ENCODE measurements around the gene ARPC5. TPM values are rescaled to one million over a fixed set of nuclear protein-coding genes. Genes with fewer than 3 reads are reported as not detected.

ARPC5 gene
- total and polyA plus RNA-seq, 9 of the 15 experiments (the other 6 are each of a cell fraction or from before 2014, with no cell fraction given) = 71.8 to 150 (median 91.6) TPM

GRCh38 chr1:183651612-183652011 is 16.0 kb upstream of the ARPC5 start:
- no peak overlapping the region for H2AFZ ChIP-seq (ENCODE audit: low read depth, low read length)
- POLR2A ChIA-PET = no interaction called here
- BruUV-seq (replicated peaks) = no TSS peak
- intact Hi-C loops (cut with micrococcal nuclease) (no loop called here), in situ Hi-C loops (cut with MboI) (loop anchor here (10.0 kb wide), 1 partner anchor 253 kb away; no protein-coding TSS in a partner anchor)
- 0% methylated on average over 5 of the region's 5 CpGs for WGBS (ENCODE audit: insufficient coverage, low coverage, missing lambda C conversion rate)
- H3K9ac ChIP-seq (ENCODE audit: insufficient read depth in 1 of 2, low read depth in 2 of 2, low read length in 2 of 2) = no peak overlapping the region
- DNase-seq (ENCODE audit: extremely low read depth in 1 of 4, low spot score in 3 of 4) (no peak), ATAC-seq (no peak), FAIRE-seq (no peak)
- H3K27ac ChIP-seq (ENCODE audit: extremely low read depth, low read depth, low read length) = no peak overlapping the region
- H3K4me3 ChIP-seq = no peak overlapping the region
- H3K4me2 ChIP-seq (ENCODE audit: insufficient read depth, low read length) = no peak overlapping the region
- no peaks in the 10 kb centered on the region for H3K36me3 ChIP-seq (ENCODE audit: control insufficient read depth, insufficient read depth, low read length)
- H3K9me1 ChIP-seq (ENCODE audit: control insufficient read depth, insufficient read depth, low read length) = no peaks in the 10 kb centered on the region
- peaks cover 2 to 22% of the 10 kb centered on the region in 2 experiments; a peak in 4 of 5 replicates for H3K27me3 ChIP-seq (ENCODE audit: control insufficient read depth in 2 of 2, insufficient read depth in 2 of 2, low read length in 2 of 2)
- H3K9me3 ChIP-seq (replicated peaks; ENCODE audit: control insufficient read depth, insufficient read depth, low read depth, low read length) = no peaks in the 10 kb centered on the region
- no peaks in the 10 kb centered on the region for H3K4me1 ChIP-seq (replicated peaks in 1 of 2; ENCODE audit: control insufficient read depth in 2 of 2, insufficient read depth in 2 of 2, low read length in 2 of 2)
- H3K79me2 ChIP-seq (ENCODE audit: control insufficient read depth, insufficient read depth, low read length) = no peaks in the 10 kb centered on the region
- no peaks in the 10 kb centered on the region for H4K20me1 ChIP-seq (replicated peaks; ENCODE audit: control insufficient read depth, insufficient read depth, low read length)
- CTCF ChIA-PET (ENCODE audit: low intra/inter-chr PET ratio) = no interaction called here
- no peak for TF ChIP-seq NCOA4 (IDR thresholded peaks at IDR 0.05; ENCODE audit: partially characterized antibody)
- TF ChIP-seq SRSF3 (IDR thresholded peaks at IDR 0.05; ENCODE audit: insufficient read depth, low read length) = no peak
- no peak for TF ChIP-seq ZBTB5 (IDR thresholded peaks at IDR 0.05)
- TF ChIP-seq U2AF1 (optimal IDR thresholded peaks at IDR 0.05; ENCODE audit: low read depth, low read length) = no peak
- no peak for TF ChIP-seq ZFP36 (IDR thresholded peaks at IDR 0.05; ENCODE audit: low read depth, low read length, partially characterized antibody)
- no peak for TF ChIP-seq CCNT2 (IDR thresholded peaks at IDR 0.05; ENCODE audit: borderline replicate concordance, extremely low read depth, insufficient read length, low read depth, low read length)
- no peak for TF ChIP-seq MAX (CRISPR knock-in tag; IDR thresholded peaks at IDR 0.05)
- no peak for TF ChIP-seq BHLHE40 (IDR thresholded peaks at IDR 0.05; ENCODE audit: low read length)
- TF ChIP-seq MGA (IDR thresholded peaks at IDR 0.05) = no peak

Data from K562 (cell line).